Stimulated activated CD8-positive, alpha-beta memory T cell treated with anti-CD3 and anti-CD28 coated beads, Interleukin-4, amount 100 ng/mL, for 48 hours (primary cell): ENCODE data around the gene TNFRSF1A.
"Not testable (repeated sequence)": the region's sequence is repeated elsewhere in the genome, so short reads cannot be mapped to it uniquely, and the experiment has no call there.

ENCODE experiments used
- DNase-seq: peaks from one replicate; pipeline ENCODE4 v3.0.0-alpha.2; 2020

The TNFRSF1A gene

GRCh38 chr12:6355491-6356373 is 13.9 kb upstream of the TNFRSF1A start:
- no peak for DNase-seq

DNA sequence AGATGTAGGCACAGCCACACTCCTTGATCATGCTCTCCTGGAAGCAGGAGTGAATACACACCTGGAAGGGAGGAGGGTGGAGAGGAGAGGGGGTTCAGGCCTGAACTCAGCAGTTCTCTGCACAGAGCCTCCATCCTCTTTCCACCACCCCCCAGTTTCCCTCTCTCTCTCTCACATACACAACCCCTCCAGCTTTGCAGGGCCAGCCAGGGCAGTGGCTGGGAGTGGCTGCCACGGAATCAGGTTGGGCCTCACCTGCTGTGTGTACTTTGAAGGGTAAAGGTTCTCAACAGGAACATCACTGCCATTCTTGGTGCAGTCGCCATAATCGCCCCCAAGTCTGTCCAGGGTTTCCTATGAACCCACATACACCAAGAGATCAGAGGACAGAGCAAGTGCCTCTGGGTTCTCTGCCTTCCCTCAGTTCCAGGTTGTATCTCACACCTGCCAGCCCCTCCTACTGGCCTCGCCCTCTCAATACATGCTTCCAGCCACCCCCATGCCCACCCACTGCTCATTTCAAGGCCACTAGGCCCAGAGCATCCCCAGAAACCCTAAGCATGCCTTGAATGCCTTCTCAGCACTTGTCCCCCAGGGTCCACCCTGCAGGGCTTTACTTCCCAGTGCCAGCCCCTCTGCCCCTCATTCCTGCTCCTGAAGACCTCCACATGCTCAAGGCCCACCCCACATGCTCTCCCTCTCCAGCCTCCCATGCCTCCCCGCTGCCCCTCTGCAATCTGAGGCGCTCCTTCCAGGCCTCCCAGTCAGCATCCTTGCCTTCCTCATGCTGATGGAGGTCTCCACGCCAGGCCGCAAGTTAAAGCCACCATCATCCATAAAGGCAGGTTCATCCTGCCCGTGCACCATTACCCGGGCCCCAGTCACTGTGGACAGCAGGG is 12.9 kb upstream of the TNFRSF1A start:
- no peak for DNase-seq

DNA sequence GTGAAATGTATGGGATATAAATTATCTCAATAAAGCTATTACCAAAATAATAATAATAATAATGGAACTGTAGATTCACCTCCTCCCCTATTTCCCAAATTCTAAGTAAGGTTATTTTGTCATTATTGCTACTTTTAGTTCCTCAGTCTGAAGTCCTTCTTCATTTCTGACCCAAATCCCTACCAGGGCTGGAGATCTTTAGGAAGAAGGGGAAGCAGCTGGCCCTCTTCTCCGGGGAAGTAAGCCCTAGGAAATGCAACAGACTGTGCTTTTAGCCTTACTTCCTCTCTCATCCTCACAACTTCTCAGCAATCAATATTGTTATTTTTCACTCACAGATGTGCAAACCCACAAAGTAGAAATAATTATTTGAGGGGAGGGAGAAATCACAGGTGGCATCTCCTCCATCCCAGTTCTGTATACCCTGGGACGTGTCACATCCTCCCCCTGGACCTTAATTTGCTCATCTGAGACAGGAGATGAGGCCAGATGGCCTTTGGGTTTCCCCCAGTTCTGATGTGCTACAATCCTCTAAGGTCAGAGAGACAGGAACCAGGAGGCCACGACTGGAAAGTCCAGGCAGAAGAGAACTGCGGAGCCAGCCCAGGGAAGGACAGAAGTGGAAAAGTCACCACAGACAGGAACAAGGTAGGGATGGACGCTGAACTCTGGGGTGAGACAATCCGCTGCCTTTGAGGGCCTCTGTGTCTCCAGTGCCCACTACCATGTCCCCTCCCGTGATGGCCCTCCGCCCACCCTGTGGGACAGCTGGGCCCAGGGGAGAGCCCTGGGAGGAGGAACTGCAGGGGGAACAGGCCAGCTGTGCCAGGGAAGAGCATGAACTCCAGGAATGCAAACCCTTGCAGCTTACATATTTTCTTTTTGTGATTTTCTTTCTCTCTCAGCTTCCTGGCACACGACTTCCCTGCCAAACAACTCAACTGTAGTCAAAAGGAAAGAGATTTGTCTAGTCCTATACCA is 10.6 kb upstream of the TNFRSF1A start:
- DNase-seq = no peak

GRCh38 chr12:6351622-6352021 is 9.7 kb upstream of the TNFRSF1A start:
- no peak for DNase-seq

GRCh38 chr12:6347367-6348338 is 5.8 kb upstream of the TNFRSF1A start:
- DNase-seq = no peak

GRCh38 chr12:6346942-6347341 is 5.1 kb upstream of the TNFRSF1A start:
- no peak for DNase-seq

DNA sequence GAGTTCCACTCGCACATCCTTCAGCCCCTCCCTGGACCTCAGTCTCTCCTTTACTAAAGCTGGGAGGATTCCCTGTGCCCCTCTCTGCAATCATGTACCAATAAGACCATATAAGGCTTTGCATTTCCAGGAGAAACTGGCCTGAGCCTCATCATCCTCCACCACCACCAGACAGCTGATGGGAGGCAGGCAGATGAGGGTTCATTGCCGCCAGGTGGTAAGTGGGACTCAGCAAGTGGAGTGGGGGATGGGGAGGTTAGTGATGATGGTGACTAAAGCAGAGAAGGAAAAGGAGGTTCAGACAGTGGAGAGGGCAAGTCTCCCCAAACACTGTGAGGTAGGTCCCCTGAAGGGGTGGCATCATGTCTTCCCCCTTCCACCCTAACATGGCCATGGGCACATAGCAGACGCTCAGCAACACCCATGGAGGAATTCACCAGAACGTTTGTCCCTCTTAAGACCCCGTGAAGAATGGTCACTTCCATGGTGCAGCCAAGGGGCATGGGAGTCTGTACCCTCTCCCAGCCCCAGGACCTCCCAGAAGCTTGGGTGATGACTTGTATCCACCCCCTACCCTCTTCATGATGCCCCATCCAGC is 4.5 kb upstream of the TNFRSF1A start:
- DNase-seq = no peak

GRCh38 chr12:6345319-6346091 is 3.6 kb upstream of the TNFRSF1A start:
- peak; percentile 74 for DNase-seq

GRCh38 chr12:6344101-6344660 is 2.3 kb upstream of the TNFRSF1A start:
- DNase-seq = not testable (repeated sequence)

- DNase-seq = no peak
Measured at GRCh38 chr12:6343518-6343917, 1.6 kb upstream of the TNFRSF1A start.

DNA sequence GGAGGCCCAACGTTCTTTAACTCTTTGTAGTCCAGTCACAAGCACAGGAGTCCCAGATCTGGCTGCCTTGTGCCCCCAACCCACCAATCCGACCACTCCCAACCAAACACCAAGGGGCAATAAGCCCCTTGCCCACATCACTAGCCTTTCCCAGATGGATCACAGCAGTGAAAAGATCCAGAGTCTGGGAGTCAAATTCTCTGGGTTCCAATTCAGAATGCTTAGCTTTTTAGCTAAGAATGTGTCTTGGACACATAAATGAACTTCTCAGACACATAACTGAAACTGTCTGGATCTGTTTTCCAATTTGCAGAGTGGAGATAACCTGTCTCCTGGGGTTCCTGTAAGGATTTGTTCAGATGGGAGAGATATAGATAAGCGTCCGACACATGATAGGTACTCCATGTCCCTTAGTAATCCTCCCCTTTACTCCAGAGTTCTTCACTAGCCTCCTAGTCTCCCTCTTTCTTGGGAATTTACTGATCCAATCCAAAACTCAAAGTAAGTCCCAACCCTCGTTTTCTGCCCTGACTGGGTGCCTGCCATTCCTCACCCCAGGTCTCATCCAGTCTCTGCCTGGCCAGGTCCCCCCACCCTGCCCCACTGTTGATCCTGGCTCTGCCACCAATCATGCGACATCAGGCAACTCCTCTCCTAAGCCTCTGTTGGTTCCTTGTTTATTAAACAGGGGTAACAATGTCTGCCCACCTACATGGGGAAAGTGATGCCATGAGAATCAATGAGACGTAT is 439 bp upstream of the TNFRSF1A start:
- DNase-seq = no peak

DNA sequence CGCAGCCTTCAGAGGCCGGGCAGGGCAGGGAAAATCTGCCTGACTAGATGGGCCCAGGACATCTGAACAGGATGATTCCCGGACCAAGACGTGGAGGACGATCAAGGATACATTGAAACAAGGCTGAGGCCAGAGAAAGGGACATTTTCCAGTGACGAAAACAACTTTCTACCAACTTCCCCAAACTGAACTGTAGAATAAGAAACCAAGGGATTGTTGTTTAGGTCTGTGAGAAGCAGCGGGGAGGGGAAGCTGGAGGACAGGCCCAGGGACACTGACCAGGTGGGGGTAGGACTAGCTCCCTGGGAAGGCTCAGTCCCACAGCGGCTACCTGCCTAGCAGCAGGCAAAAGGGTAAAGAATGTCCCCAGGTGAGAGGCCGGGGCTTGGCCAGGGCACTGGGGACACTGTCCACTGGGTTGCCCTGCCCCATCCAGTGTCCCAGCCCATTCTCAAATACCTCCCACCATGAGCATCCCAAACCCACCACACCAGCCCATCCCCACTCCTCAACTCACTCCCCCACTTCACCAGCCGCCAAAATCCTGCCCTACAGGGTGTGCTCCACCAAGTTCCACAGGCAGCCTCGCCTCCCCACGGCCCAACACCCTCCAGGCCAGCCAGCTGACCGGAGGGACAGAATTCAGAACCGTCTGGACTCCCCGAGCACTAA is 995 bp downstream of the TNFRSF1A start:
- no peak for DNase-seq

DNA sequence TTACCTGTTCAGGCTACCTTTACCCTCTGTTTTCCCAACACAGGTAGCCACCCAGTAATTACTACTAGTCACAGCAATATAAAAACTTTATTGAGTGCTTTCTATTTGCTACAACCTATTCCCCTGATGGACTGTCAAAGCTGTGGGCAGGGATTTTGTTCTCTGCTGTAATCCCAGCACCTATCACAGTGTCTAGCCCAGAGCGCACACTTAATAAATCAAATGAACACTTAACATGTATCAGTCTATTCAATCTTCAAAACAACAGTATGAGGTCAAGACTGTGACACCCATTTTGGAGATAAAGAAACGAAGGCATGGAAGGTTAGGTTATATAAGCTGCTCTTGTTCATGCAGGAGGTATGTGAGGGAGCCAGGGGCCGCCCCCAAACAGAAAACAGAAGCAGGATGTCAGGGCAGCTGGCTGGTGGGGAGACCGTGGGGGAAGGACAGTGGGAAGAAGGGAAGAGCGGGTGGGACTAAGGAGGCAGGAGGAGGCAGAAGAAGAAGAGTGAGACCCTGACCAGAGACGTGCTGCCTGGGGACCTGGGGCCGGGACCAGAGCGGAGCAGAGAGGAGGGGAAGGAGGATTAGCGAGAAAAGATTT is 1.7 kb downstream of the TNFRSF1A start:
- no peak for DNase-seq

DNA sequence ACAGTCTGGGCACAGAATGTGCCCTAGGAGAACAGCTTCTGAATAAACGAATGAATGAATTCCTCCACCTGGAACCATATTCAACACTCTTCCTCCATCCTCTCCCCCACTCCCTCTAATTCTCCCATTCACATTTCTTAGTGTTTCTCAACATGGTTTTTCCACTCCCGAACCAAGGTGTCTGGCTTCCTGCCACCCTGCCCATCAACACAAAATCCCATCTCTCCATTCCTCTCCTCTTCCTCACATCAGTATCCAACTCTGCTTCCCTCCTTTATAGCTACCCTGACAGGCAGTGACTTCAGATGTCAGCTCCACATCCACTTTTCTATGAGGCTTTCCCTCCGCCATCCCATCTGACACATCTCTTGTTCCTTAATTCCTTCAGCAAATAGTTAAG is 2.9 kb downstream of the TNFRSF1A start:
- no peak for DNase-seq

DNA sequence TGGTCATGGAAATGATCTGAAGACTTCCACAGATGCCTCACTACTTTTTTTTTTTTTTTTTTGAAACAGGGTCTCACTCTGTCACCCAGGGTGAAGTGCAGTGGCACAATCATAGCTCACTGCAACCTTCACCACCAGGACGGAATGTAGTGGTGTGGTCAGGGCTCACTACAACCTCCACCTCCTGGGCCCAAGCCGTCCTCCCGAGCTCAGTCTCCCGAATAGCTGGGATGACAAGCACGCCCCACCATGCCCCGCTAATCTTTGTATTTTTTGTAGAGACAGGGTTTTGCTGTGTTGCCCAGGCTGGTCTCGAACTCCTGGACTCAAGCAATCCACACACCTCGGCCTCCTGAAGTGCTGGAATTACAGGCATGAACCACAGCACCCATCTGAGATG is 3.3 kb downstream of the TNFRSF1A start:
- DNase-seq = not testable (repeated sequence)

GRCh38 chr12:6337958-6338433 is 3.9 kb downstream of the TNFRSF1A start:
- no peak for DNase-seq
